Pulmonary artery endothelial cell (primary cell): ENCODE data around the gene UNK. TPM values are rescaled to one million over a fixed set of nuclear protein-coding genes. Genes with fewer than 3 reads are reported as not detected.
"Not testable (repeated sequence)": the region's sequence is repeated elsewhere in the genome, so short reads cannot be mapped to it uniquely, and the experiment has no call there.

Experiments used
- DNase-seq: peaks from one replicate; pipeline ENCODE4 v3.0.0-alpha.2; 2011; ENCODE audit warnings: low read depth, low spot score
- total RNA-seq: library from RNA; depleted of rRNA; stranded (reverse); fragments of >200 nt; gene quantifications from 2 replicates; pipeline ENCODE4 v1.2.3, GENCODE V29; 2014

UNK gene
- total RNA-seq, 1 donor from 2014 or later: 7.6 TPM

- DNase-seq: no peak
These were observed 13.0 kb upstream of the UNK start for GRCh38 chr17:75771334-75772281.

DNA sequence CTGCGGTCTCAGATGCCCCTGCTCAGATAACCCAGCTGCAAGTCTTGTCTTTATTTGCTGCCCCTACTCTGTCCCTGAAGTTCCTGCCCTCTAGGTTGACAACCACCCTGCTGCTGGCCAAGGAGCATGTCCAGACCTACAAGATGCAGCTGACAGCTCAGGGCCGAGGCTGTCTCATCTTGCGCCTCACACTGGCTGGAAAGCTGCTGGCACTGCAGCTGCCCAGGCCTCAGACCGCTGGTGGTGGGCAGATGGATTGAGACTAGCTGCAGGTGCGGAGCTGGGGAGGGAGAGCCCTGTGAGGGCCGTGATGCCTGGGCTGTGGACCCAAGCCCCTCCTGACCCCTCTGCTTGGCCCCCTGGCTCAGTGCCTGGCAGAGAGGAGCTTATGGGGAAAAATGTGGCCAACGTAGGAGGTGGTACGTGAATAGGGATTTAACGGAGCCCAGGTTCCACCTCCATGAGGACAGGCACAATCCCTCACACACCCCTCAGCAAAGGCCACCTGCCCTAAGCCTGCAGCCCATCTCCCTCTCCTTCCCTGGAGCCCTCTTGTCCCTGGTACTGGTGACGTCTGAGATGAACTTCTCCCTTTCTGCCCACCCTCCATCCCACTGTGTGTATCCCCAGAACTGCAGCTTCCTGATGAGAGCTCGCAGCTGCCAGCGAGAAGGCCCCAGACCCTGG lies 11.3 kb upstream of the UNK start:
- no peak for DNase-seq

DNA sequence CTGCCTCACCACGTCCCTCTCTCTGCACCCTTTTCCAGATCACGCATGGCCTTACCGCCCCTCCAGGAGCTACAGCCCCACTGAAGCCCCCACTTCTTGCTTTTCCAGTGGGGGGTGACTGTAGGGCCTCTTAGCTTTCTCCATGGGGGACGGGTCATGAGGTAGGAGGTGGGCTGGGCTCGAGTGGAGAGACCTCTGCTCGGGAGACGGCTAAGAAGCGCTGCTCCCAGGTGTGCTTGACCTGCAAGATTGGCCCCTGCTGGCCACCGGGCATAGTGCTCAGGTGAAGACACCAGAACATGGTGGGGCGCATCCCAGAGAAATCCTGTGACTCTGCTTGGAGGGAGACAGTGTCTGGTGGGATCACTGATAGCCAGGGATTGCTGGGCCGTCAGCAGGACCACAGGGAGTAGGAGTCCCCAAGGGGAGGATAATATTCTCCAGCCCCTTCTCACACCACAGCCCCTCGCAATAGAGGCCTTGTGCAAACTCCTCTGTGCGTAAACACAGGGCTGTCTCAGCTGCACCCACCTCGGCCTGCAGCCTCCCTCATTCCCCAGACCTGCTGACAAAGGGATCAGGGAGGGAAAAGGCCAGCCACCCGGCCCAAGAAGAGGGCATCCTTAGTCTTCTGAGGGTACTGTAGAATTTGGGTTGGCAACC lies 10.7 kb upstream of the UNK start:
- DNase-seq: no peak

- DNase-seq: no peak
These were observed 10.1 kb upstream of the UNK start for GRCh38 chr17:75774471-75774990.

- no peak for DNase-seq
These were observed 9.5 kb upstream of the UNK start for GRCh38 chr17:75774991-75775668.

GRCh38 chr17:75776386-75777295 lies 8.0 kb upstream of the UNK start:
- no peak for DNase-seq

GRCh38 chr17:75777296-75777922 lies 7.2 kb upstream of the UNK start:
- no peak for DNase-seq

DNA sequence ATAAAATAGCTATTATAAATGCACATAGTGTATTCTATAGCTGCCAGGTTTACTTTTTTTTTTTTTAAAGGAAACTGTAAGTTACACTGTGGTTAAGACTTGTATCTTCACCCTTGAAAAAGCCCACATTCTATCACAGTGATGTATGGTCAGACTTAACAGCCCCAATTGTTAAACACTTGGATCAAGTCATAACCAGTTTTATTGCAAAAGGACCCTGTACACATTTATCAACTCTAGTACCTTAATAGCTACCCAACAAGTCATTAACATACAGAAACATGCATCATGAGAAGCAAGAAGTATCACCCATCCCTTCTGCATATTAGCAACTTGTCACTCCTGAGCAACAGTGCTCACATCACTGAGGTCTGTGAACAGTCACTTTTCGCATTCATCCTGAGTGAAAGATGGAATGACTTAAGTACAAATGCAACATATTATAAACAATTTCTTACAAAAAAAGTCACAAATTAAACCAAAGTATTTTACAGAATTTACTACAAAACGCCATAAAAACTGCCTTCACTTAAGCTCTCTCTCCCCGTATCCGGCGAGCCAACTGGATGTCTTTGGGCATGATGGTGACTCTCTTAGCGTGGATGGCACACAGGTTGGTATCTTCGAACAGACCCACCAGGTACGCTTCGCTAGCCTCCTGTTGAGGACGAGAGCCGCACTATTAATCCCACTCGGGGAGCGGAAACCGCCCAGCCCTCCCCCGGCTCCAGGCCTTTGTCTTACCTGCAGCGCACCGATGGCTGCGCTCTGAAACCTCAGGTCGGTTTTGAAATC lies 6.3 kb upstream of the UNK start:
- DNase-seq: not testable (repeated sequence)

GRCh38 chr17:75778861-75779249 lies 5.8 kb upstream of the UNK start:
- DNase-seq: no peak

GRCh38 chr17:75779250-75779986 lies 5.2 kb upstream of the UNK start:
- peak; percentile 100 for DNase-seq

- no peak for DNase-seq
These were observed 4.4 kb upstream of the UNK start for GRCh38 chr17:75779987-75780889.

- DNase-seq: no peak
These were observed 1.4 kb upstream of the UNK start for GRCh38 chr17:75783069-75783783.

DNA sequence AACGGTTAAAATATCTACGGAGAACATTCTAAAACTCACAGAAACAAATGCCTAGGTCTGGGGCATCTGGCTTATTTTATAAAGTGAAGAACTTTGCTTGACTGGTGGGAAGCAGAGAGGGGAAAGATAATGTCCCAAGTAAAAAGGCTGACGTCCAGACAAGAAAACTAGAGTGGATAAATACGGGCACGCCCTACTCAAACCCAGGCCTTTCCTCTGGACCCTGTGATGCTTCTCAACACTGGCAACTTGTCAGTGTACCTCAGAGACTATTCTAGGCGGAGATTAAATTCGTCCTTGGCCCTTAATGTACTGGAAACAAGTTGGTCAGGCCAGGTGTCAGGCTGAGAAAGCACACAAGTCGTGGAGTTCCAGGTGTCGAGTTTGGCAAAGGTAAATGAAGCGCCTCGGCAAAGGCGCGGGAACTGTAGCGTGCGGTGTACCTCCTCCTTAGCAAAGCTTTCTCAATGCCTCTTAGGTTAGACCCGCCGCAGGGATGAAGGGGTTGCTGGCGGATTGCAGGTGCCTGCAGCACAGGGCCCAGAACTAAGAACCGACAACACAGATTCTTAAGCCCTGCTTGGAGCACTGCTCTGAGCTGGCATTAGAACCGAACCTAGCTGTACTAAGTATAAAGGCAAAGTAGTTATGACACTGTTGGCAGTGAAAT lies 668 bp upstream of the UNK start:
- DNase-seq: no peak

DNA sequence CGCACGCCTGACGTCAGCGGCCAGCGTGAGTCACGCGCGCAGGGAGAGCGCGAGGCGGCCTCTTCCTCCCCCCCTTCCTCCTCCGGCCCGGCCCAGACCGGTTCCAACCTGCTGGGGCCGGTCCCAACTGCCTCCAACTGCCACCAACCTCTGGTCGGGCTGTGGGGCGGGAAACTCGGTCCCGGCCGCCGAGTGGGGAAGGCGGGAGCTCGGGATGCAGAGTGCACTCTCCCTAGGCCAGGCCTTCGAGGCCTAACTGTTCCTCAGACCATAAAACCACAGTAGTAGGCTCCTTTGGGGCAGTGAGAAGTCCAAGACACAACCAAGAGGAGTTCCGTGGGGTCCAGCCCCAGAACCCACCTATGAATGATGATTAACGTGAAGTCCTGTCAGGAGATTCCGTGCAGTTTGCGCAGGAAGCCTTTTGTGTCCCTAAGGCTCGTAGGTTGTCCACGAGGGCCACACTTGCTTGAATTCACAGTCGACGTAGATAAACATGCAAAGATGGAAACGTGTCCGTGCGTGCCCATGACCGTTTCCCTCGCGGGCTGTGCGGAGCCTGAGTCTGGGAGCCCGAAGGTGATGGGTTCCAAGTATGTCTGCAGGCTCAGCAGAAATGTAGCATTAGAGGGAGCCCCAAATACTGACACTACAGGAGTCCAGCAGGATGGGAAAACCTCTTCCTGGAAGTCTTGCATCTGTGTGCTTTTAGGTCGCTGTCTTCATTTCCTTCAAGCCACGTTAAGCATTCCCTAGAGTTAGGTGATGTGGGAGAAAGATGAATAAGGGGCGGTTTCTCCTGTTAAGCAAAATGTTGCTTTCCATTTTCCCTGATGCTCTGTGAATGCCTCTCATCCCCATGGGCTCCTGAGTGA lies 647 bp downstream of the UNK start:
- DNase-seq: peak; percentile 63

DNA sequence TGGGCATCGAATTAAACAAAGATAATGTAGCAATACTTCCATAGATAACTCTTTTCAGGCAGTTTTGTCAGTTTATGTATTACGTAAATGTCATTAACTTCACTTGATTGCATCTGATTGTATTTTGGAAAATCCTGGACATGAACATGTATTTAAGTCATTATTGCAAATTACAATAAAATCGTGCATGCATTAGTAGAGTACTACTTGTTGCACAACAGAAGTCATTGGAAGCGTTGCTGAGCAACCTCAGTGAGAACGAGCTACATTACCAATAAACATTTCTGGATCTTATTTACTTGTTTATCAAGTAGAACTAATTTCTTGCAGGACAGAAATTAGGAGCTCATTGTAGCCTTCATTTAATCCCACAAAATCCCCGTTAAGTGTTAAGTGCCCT lies 6.6 kb downstream of the UNK start:
- no peak for DNase-seq
